ENCODE data around the gene ERN2. TPM values are rescaled to one million over a fixed set of nuclear protein-coding genes. Genes with fewer than 3 reads are reported as not detected.

Gene ERN2
- total and polyA plus RNA-seq, 2 experiments from 2014 or later, result 0.44 to 0.54 TPM

- Histone ChIP-seq H3K4me3 (no peak overlapping the region), H3K9me3 (ENCODE audit: low read depth) (no peaks in the 10 kb centered on the region), H3K27ac (peak overlapping the region; percentile 35), H3K27me3 (no peaks in the 10 kb centered on the region), H3K4me1 (ENCODE audit: low read depth) (peaks cover 7% of the 10 kb centered on the region), H3K36me3 (peaks cover 13% of the 10 kb centered on the region)
- peak in 1 of 2 donors; percentile 20 for DNase-seq (ENCODE audit: low read depth in 1 of 2, low spot score in 1 of 2)
- TF ChIP-seq, protein P1, sequence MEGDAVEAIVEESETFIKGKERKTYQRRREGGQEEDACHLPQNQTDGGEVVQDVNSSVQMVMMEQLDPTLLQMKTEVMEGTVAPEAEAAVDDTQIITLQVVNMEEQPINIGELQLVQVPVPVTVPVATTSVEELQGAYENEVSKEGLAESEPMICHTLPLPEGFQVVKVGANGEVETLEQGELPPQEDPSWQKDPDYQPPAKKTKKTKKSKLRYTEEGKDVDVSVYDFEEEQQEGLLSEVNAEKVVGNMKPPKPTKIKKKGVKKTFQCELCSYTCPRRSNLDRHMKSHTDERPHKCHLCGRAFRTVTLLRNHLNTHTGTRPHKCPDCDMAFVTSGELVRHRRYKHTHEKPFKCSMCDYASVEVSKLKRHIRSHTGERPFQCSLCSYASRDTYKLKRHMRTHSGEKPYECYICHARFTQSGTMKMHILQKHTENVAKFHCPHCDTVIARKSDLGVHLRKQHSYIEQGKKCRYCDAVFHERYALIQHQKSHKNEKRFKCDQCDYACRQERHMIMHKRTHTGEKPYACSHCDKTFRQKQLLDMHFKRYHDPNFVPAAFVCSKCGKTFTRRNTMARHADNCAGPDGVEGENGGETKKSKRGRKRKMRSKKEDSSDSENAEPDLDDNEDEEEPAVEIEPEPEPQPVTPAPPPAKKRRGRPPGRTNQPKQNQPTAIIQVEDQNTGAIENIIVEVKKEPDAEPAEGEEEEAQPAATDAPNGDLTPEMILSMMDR (IDR thresholded peaks at IDR 0.05; ENCODE audit: low read depth, low read length), result no peak
Measured at GRCh38 chr16:23673971-23674614, 38.9 kb downstream of the ERN2 start.

DNA sequence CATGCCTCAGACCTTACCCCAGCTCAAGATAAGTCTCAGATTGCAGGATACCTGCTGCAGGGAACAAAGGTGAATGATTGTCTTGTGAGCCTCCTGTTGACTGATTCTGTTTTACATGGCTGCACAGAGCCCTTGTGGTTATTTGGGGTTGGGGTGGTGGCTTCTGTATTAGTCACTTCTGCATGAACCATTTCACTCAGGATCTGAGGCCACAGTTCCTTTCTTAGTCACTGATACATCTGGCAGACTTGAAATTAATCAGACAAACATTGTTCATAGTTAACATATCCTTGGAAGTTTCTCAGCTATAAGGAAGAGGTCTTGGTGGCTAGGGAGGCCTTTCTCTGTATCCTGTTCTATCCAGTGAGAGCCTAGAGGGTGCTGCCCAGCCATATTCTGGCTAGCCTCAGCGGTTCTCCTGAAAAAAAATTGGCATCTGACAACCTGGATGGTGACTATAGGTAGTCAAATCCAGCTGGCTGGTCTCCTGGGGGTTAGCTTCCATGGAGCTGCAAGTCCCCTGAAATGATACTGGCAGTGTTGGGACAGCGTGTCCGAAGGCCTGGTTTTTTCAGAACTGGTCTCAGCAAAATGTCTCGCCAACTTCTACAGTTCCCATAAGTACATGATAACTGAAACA lies 42.8 kb downstream of the ERN2 start:
- H3K4me1 ChIP-seq (ENCODE audit: low read depth), result peaks cover 7% of the 10 kb centered on the region
- no peak overlapping the region for H3K4me3 ChIP-seq
- H3K36me3 ChIP-seq, result peaks cover 43% of the 10 kb centered on the region
- DNase-seq (ENCODE audit: low read depth in 1 of 2, low spot score in 1 of 2), result peak in 1 of 2 donors; percentile 61
- H3K9me3 ChIP-seq (ENCODE audit: low read depth), result no peaks in the 10 kb centered on the region
- H3K27me3 ChIP-seq, result no peaks in the 10 kb centered on the region
- no peak overlapping the region for H3K27ac ChIP-seq
- TF ChIP-seq, protein P1 (IDR thresholded peaks at IDR 0.05; ENCODE audit: low read depth, low read length), result no peak

DNA sequence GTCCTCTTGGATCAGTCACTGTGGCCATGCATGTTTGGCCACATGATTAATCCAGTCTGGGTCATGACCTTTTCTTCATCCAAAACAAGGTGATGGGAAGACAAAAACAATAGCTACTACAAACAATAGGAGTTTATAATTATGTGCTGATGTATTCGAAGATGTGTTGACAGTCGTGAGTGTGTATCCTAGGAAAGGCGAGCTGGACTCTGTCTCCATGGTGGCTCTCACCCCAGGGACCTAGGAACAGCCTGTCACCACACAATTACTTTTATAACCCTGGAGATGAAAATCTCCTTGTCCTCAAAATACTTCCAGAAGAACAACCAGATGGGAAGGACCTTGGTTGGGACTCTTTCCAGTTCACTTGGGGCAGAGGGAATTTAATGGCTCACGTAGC lies 44.1 kb downstream of the ERN2 start:
- no peak overlapping the region for H3K4me3 ChIP-seq
- peaks cover 55% of the 10 kb centered on the region for H3K36me3 ChIP-seq
- H3K4me1 ChIP-seq (ENCODE audit: low read depth), result no peaks in the 10 kb centered on the region
- no peak for DNase-seq (ENCODE audit: low read depth in 1 of 2, low spot score in 1 of 2)
- H3K27me3 ChIP-seq, result no peaks in the 10 kb centered on the region
- no peak overlapping the region for H3K27ac ChIP-seq
- no peaks in the 10 kb centered on the region for H3K9me3 ChIP-seq (ENCODE audit: low read depth)
- TF ChIP-seq, protein P1 (IDR thresholded peaks at IDR 0.05; ENCODE audit: low read depth, low read length), result no peak

DNA sequence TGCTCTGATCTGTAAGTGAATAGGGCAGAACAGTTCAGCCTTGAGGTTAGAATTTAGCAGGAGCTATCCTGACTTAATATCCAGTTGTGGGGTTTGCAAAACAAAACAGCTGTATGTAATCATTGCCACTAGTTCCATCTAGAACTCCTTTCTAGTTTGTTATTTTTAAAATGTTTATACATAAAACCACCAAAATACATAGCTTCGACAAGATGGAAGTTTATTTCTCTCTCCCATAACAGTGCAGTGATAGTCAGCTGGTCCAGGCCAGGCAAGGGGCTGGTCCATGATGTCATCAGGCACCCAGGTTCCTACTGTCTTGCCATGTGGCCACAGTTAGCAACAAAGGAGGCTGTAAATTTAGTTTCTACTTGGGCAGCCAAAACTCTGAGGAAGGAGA lies 44.8 kb downstream of the ERN2 start:
- H3K9me3 ChIP-seq (ENCODE audit: low read depth), result no peaks in the 10 kb centered on the region
- no peak overlapping the region for H3K27ac ChIP-seq
- H3K36me3 ChIP-seq, result peaks cover 60% of the 10 kb centered on the region
- H3K27me3 ChIP-seq, result no peaks in the 10 kb centered on the region
- H3K4me1 ChIP-seq (ENCODE audit: low read depth), result no peaks in the 10 kb centered on the region
- DNase-seq (ENCODE audit: low read depth in 1 of 2, low spot score in 1 of 2), result no peak
- no peak overlapping the region for H3K4me3 ChIP-seq
- TF ChIP-seq, protein P1 (IDR thresholded peaks at IDR 0.05; ENCODE audit: low read depth, low read length), result no peak

- no peak overlapping the region for H3K4me3 ChIP-seq
- no peaks in the 10 kb centered on the region for H3K9me3 ChIP-seq (ENCODE audit: low read depth)
- H3K27me3 ChIP-seq, result no peaks in the 10 kb centered on the region
- DNase-seq (ENCODE audit: low read depth in 1 of 2, low spot score in 1 of 2), result no peak
- no peaks in the 10 kb centered on the region for H3K4me1 ChIP-seq (ENCODE audit: low read depth)
- TF ChIP-seq, protein P1 (IDR thresholded peaks at IDR 0.05; ENCODE audit: low read depth, low read length), result no peak
- H3K27ac ChIP-seq, result no peak overlapping the region
- H3K36me3 ChIP-seq, result peaks cover 64% of the 10 kb centered on the region
Measured at GRCh38 chr16:23667355-23667659, 45.7 kb downstream of the ERN2 start.

Data from cardiac muscle cell (in vitro differentiated cells and primary cell).